Activated T-cell treated with anti-CD3 and anti-CD28 coated beads for 48 hours (primary cell): ENCODE measurements around the gene UBR2.
"Not testable (repeated sequence)": the region's sequence is repeated elsewhere in the genome, so short reads cannot be mapped to it uniquely, and the experiment has no call there.

Experiments
- DNase-seq: peaks from one replicate; pipeline ENCODE4 v3.0.0-alpha.2; 2020; ENCODE audit warnings: low read depth

UBR2 gene

GRCh38 chr6:42618686-42619085 is 54.9 kb downstream of the UBR2 start:
- DNase-seq: no peak

- DNase-seq: no peak
Measured at GRCh38 chr6:42619963-42620362, 56.1 kb downstream of the UBR2 start.

GRCh38 chr6:42624601-42625000 is 60.8 kb downstream of the UBR2 start:
- DNase-seq: no peak

GRCh38 chr6:42627044-42627443 is 63.2 kb downstream of the UBR2 start:
- DNase-seq: no peak

GRCh38 chr6:42627674-42628073 is 63.8 kb downstream of the UBR2 start:
- no peak for DNase-seq

GRCh38 chr6:42628604-42629003 is 64.8 kb downstream of the UBR2 start:
- no peak for DNase-seq

GRCh38 chr6:42629845-42630244 is 66.0 kb downstream of the UBR2 start:
- DNase-seq: no peak

GRCh38 chr6:42637681-42638080 is 73.9 kb downstream of the UBR2 start:
- no peak for DNase-seq

- no peak for DNase-seq
Measured at GRCh38 chr6:42642794-42643193, 79.0 kb downstream of the UBR2 start.

- DNase-seq: no peak
Measured at GRCh38 chr6:42644211-42644610, 80.4 kb downstream of the UBR2 start.

- DNase-seq: no peak
Measured at GRCh38 chr6:42652024-42652746, 88.4 kb downstream of the UBR2 start.

GRCh38 chr6:42653851-42654250 is 90.0 kb downstream of the UBR2 start:
- DNase-seq: no peak

GRCh38 chr6:42659806-42660205 is 96.0 kb downstream of the UBR2 start:
- DNase-seq: no peak

- peak; percentile 67 for DNase-seq
Measured at GRCh38 chr6:42661540-42662153, 97.8 kb downstream of the UBR2 start.

GRCh38 chr6:42664718-42665117 is 100.9 kb downstream of the UBR2 start:
- no peak for DNase-seq

- not testable (repeated sequence) for DNase-seq
Measured at GRCh38 chr6:42674368-42674767, 110.5 kb downstream of the UBR2 start.

- DNase-seq: no peak
Measured at GRCh38 chr6:42674780-42675179, 111.0 kb downstream of the UBR2 start.

GRCh38 chr6:42679358-42679757 is 115.5 kb downstream of the UBR2 start:
- no peak for DNase-seq

- no peak for DNase-seq
Measured at GRCh38 chr6:42688281-42688680, 124.5 kb downstream of the UBR2 start.

- DNase-seq: no peak
Measured at GRCh38 chr6:42689371-42689770, 125.5 kb downstream of the UBR2 start.

- DNase-seq: no peak
Measured at GRCh38 chr6:42690151-42690702, 126.4 kb downstream of the UBR2 start.

- DNase-seq: no peak
Measured at GRCh38 chr6:42690872-42691271, 127.0 kb downstream of the UBR2 start.

- no peak for DNase-seq
Measured at GRCh38 chr6:42692137-42692911, 128.5 kb downstream of the UBR2 start.
